SK-N-SH (cell line): ENCODE measurements around the gene MYO10. TPM values are rescaled to one million over a fixed set of nuclear protein-coding genes. Genes with fewer than 3 reads are reported as not detected.

Source experiments
- CTCF ChIA-PET: fragments of 300-600, 350-600 bp; formaldehyde crosslinking; extraction: SDS; loops from one replicate; lab custom pipeline; 2021; lab: Yijun Ruan, JAX
- POLR2A ChIA-PET: fragments of 350-600 bp; sonication (Branson Sonifier 250); formaldehyde crosslinking; extraction: SDS; loops from one replicate; lab custom pipeline; 2020; ENCODE audit warnings: antibody characterized with exemption, inconsistent platforms; lab: Yijun Ruan, JAX
- DNase-seq: peaks from one replicate; pipeline ENCODE4 v3.0.0; 2012
- H2AFZ ChIP-seq: fragments of 200-600 bp; sonication (generic); 2 replicates; pipeline ENCODE4 v1.8.1; 2016; ENCODE audit warnings: antibody characterized with exemption, mild to moderate bottlenecking, low read depth
- H3F3A ChIP-seq: fragments of 200-600 bp; sonication (generic); replicated peaks from 2 replicates; pipeline ENCODE3; 2016; ENCODE audit warnings: antibody characterized with exemption, mild to moderate bottlenecking; ENCODE audit not compliant: insufficient read depth
- H3K27ac ChIP-seq, 2 experiments: fragments of 200-500 bp in 1 of 2; fragments of 200-600 bp in 1 of 2; sonication (Bioruptor generic) in 1 of 2; sonication (generic), shearing (Covaris generic) in 1 of 2; 2 replicates each; pipeline versions ENCODE4 v1.5.1 to v1.6.1; 2014 to 2016; ENCODE audit warnings: low read depth in 2 of 2, inconsistent platforms in 1 of 2, low read length in 1 of 2, mild to moderate bottlenecking in 1 of 2, mixed read lengths in 1 of 2
- H3K27me3 ChIP-seq: fragments of 200-600 bp; sonication (generic), shearing (Covaris generic); 2 replicates; pipeline ENCODE4 v1.6.1; 2016; ENCODE audit warnings: mixed run types; ENCODE audit not compliant: insufficient read depth
- H3K36me3 ChIP-seq, 2 experiments: fragments of 200-500 bp in 1 of 2; fragments of 200-600 bp in 1 of 2; sonication (Bioruptor generic) in 1 of 2; sonication (generic) in 1 of 2; replicated peaks in 1 of 2; 2 replicates each; pipeline versions ENCODE3 to v1.5.1; 2014 to 2016; ENCODE audit warnings: low read length in 1 of 2, mild to moderate bottlenecking in 1 of 2; ENCODE audit not compliant: insufficient read depth in 2 of 2, control insufficient read depth in 1 of 2
- H3K4me1 ChIP-seq, 2 experiments: fragments of 200-500 bp in 1 of 2; fragments of 200-600 bp in 1 of 2; sonication (Bioruptor generic) in 1 of 2; sonication (generic), shearing (Covaris generic) in 1 of 2; 2 replicates each; pipeline versions ENCODE4 v1.5.1 to v1.6.1; 2014 to 2016; ENCODE audit warnings: low read depth in 1 of 2, low read length in 1 of 2, mixed run types in 1 of 2; ENCODE audit not compliant: insufficient read depth in 2 of 2, control insufficient read depth in 1 of 2
- H3K4me2 ChIP-seq: fragments of 200-600 bp; sonication (generic), shearing (Covaris generic); 2 replicates; pipeline ENCODE4 v1.6.1; 2017; ENCODE audit warnings: mixed run types
- H3K4me3 ChIP-seq, 2 experiments: fragments of 200-500 bp in 1 of 2; fragments of 200-600 bp in 1 of 2; sonication (Bioruptor generic) in 1 of 2; sonication (generic), shearing (Covaris generic) in 1 of 2; 2 replicates each; pipeline versions ENCODE4 v1.5.1 to v1.8.1; 2014 to 2016; ENCODE audit warnings: low read depth in 2 of 2, inconsistent platforms in 1 of 2, low read length in 1 of 2, mild to moderate bottlenecking in 1 of 2, mixed read lengths in 1 of 2, moderate library complexity in 1 of 2
- H3K79me2 ChIP-seq: fragments of 200-600 bp; sonication (generic); 2 replicates; pipeline ENCODE4 v1.8.1; 2017; ENCODE audit warnings: mild to moderate bottlenecking; ENCODE audit not compliant: insufficient read depth
- H3K9ac ChIP-seq: fragments of 200-600 bp; sonication (generic); 2 replicates; pipeline ENCODE4 v1.6.1; 2017; ENCODE audit warnings: mixed run types
- H3K9me2 ChIP-seq: fragments of 200-600 bp; sonication (generic); 2 replicates; pipeline ENCODE4 v1.6.1; 2017; ENCODE audit warnings: mixed run types
- H3K9me3 ChIP-seq: fragments of 200-600 bp; sonication (generic); 2 replicates; pipeline ENCODE4 v1.6.1; 2017; ENCODE audit warnings: mixed run types, mild to moderate bottlenecking, moderate library complexity
- H4K20me1 ChIP-seq: fragments of 200-600 bp; sonication (generic); 2 replicates; pipeline ENCODE4 v1.6.1; 2017; ENCODE audit warnings: mild to moderate bottlenecking, mixed run types; ENCODE audit not compliant: insufficient read depth
- CHD2 ChIP-seq: fragments of 150-350 bp; IDR thresholded peaks from 2 replicates; pipeline ENCODE4 v1.6.1; 2018; ENCODE audit warnings: low read length; ENCODE audit not compliant: partially characterized antibody
- EP300 ChIP-seq, 2 experiments: IDR thresholded peaks; 2 replicates each; pipeline versions ENCODE4 v1.4.0 to v1.6.1; 2012; ENCODE audit warnings: borderline replicate concordance in 1 of 2, low read depth in 1 of 2, low read length in 1 of 2
- EZH2phosphoT487 ChIP-seq: fragments of 200-600 bp; sonication (generic); IDR thresholded peaks from 2 replicates; pipeline ENCODE4 v1.6.1; 2017; ENCODE audit warnings: low read depth, mixed run types, mild to moderate bottlenecking, antibody characterized with exemption, moderate library complexity, borderline replicate concordance
- FOXJ3 ChIP-seq: sonication (generic); formaldehyde crosslinking; IDR thresholded peaks from 2 replicates; pipeline ENCODE4 v1.5.1; 2020; ENCODE audit warnings: mild to moderate bottlenecking, missing genetic modification reagents
- GATA2 ChIP-seq: sonication (generic); formaldehyde crosslinking; IDR thresholded peaks from 2 replicates; pipeline ENCODE4 v1.5.0; 2020; ENCODE audit warnings: mild to moderate bottlenecking, missing genetic modification reagents
- MEF2A ChIP-seq: IDR thresholded peaks from 2 replicates; pipeline ENCODE4 v1.4.0; 2012; ENCODE audit warnings: low read depth, borderline replicate concordance
- MXI1 ChIP-seq: IDR thresholded peaks from 2 replicates; pipeline ENCODE4 v1.6.1; 2012; ENCODE audit warnings: mild to moderate bottlenecking, low read depth, low read length, improper control_type of control experiment
- NFIC ChIP-seq: IDR thresholded peaks from 2 replicates; pipeline ENCODE4 v1.4.0; 2012; ENCODE audit warnings: borderline replicate concordance
- NRF1 ChIP-seq: IDR thresholded peaks from 2 replicates; pipeline ENCODE4 v1.6.1; 2012; ENCODE audit warnings: low read depth, mild to moderate bottlenecking, low read length
- RAD21 ChIP-seq: IDR thresholded peaks from 2 replicates; pipeline ENCODE4 v1.6.1; 2012; ENCODE audit warnings: mild to moderate bottlenecking, low read length
- RCOR1 ChIP-seq: fragments of 150-350 bp; IDR thresholded peaks from 2 replicates; pipeline ENCODE4 v1.6.1; 2017; ENCODE audit warnings: antibody characterized with exemption, low read length
- RFX5 ChIP-seq: IDR thresholded peaks from 2 replicates; pipeline ENCODE4 v1.6.1; 2012; ENCODE audit warnings: mild to moderate bottlenecking, improper control_type of control experiment, low read length
- RXRA ChIP-seq: IDR thresholded peaks from 2 replicates; pipeline ENCODE4 v1.4.0; 2012; ENCODE audit warnings: low read depth, mild to moderate bottlenecking, borderline replicate concordance
- SMC3 ChIP-seq: IDR thresholded peaks from 2 replicates; pipeline ENCODE4 v1.6.1; 2012; ENCODE audit warnings: low read depth, low read length, improper control_type of control experiment
- TCF12 ChIP-seq: IDR thresholded peaks from 2 replicates; pipeline ENCODE4 v1.4.0; 2012
- TEAD4 ChIP-seq: IDR thresholded peaks from 2 replicates; pipeline ENCODE4 v1.4.0; 2012; ENCODE audit warnings: mild to moderate bottlenecking, borderline replicate concordance; ENCODE audit not compliant: insufficient read depth
- YY1 ChIP-seq: IDR thresholded peaks from 2 replicates; pipeline ENCODE4 v1.4.0; 2012; ENCODE audit warnings: low read depth, mild to moderate bottlenecking
- WGBS: methylation state at CpG from one replicate; pipeline ENCODE4 v1.1.6; 2017; ENCODE audit warnings: low lambda C conversion rate; 5-methylcytosine and 5-hydroxymethylcytosine counted together
- polyA plus RNA-seq, 3 experiments: library from polyadenylated mRNA; depleted of rRNA; stranded (reverse); fragments of >200 nt; gene quantifications; 2 replicates each; pipeline ENCODE4 v1.2.3, GENCODE V29; 2012
- TF ChIP-seq, protein P1 (sequence below): IDR thresholded peaks from 2 replicates; pipeline ENCODE4 v1.4.0; 2012; ENCODE audit warnings: low read depth, borderline replicate concordance
- TF ChIP-seq, protein P2 (sequence below): fragments of 150-350 bp; IDR thresholded peaks from 2 replicates; pipeline ENCODE4 v1.6.1; 2016; ENCODE audit warnings: mild to moderate bottlenecking, low read depth, low read length
- TF ChIP-seq, protein P3 (sequence below): IDR thresholded peaks from 2 replicates; pipeline ENCODE4 v1.4.0; 2012; ENCODE audit warnings: low read depth, borderline replicate concordance
- TF ChIP-seq, protein P4 (sequence below): IDR thresholded peaks from 2 replicates; pipeline ENCODE4 v1.4.0; 2012; ENCODE audit warnings: low read depth
- TF ChIP-seq, protein P5 (sequence below): fragments of 150-350 bp; IDR thresholded peaks from 2 replicates; pipeline ENCODE4 v1.6.1; 2017; ENCODE audit warnings: antibody characterized with exemption, low read length, low read depth, borderline replicate concordance
- TF ChIP-seq, protein P6 (sequence below): IDR thresholded peaks from 2 replicates; pipeline ENCODE4; 2012

Gene MYO10
- polyA plus RNA-seq, 1 of the 3 experiments (the other 2 are of a cell fraction): 8.1 TPM

DNA sequence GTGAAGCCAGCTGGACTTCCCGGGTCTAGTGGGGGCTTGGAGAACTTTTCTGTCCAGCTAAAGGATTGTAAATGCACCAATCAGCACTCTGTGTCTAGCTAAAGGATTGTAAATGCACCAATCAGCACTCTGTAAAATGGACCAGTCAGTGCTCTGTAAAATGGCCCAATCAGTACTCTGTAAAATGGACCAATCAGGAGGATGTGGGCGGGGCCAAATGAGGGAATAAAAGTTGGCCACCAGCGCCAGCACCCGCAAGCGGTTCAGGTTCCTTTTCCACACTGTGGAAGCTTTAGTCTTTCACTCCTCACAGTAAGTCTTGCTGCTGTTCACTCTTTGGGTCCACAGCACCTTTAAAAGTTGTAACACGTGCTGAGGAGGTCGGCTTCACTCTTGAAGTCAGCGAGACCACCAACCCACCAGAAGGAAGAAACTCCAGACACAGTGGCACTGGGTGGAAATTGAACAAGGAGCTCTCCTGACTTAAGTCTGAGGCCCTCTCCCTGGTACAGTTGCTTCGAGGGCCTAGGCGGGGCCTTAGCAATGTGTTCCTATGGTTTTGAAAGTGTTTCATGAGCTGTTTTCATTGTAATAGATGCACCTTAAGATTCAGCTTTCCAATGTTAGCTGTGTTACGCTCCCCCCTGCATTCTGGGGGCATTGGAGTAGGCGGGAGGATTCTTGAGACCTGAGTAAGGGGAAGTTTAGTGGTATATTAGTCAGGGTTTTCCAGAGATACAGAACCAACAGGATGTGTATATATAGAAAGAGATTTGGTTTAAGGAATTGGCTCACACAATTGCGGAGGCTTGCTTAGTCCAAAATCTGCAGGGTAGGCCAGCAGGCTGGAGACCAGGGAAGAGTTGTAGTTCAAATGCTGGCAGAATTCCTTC, 21.5 kb upstream of the MYO10 start:
- peak overlapping the region; percentile 73 for H2AFZ ChIP-seq
- peaks cover 0 to 6% of the 10 kb centered on the region in 2 experiments; a peak in 2 of 4 replicates for H3K4me1 ChIP-seq
- H4K20me1 ChIP-seq: no peaks in the 10 kb centered on the region
- no peaks in the 10 kb centered on the region for H3K79me2 ChIP-seq
- no peaks in the 10 kb centered on the region for H3K36me3 ChIP-seq
- no peak overlapping the region for H3K4me3 ChIP-seq
- DNase-seq: no peak
- H3K9me3 ChIP-seq: no peaks in the 10 kb centered on the region
- H3K27me3 ChIP-seq: no peaks in the 10 kb centered on the region
- CTCF ChIA-PET: no interaction called here
- WGBS: 60% methylated on average over 13 of the region's 13 CpGs
- H3K4me2 ChIP-seq: peak overlapping the region; percentile 56; the same call in 1 of the 2 replicates
- H3K9me2 ChIP-seq: no peaks in the 10 kb centered on the region
- H3K9ac ChIP-seq: peak overlapping the region; percentile 65
- H3K27ac ChIP-seq: peak overlapping the region in 1 of 2 experiments; percentile 92; a peak in 2 of 4 replicates
- H3F3A ChIP-seq: peaks cover 26% of the 10 kb centered on the region
- POLR2A ChIA-PET: no interaction called here
- TF ChIP-seq SMC3 (no peak), NRF1 (no peak), EP300 (IDR thresholded peaks at IDR 0.05; ENCODE audit: borderline replicate concordance in 1 of 2, low read depth in 1 of 2, low read length in 1 of 2) (peak in 1 of 2 experiments; percentile 86; a peak in 2 of 4 replicates), TCF12 (peak; percentile 83), RAD21 (no peak), YY1 (no peak), GATA2 (no peak), EZH2phosphoT487 (no peak), RFX5 (no peak), NFIC (peak; percentile 55), TEAD4 (peak; percentile 84), FOXJ3 (CRISPR knock-in tag) (no peak), RXRA (peak; percentile 51; the same call in 1 of the 2 replicates), CHD2 (no peak), MXI1 (no peak), RCOR1 (no peak), MEF2A (peak; percentile 90)
- TF ChIP-seq, protein P1, sequence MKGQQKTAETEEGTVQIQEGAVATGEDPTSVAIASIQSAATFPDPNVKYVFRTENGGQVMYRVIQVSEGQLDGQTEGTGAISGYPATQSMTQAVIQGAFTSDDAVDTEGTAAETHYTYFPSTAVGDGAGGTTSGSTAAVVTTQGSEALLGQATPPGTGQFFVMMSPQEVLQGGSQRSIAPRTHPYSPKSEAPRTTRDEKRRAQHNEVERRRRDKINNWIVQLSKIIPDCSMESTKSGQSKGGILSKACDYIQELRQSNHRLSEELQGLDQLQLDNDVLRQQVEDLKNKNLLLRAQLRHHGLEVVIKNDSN: no peak
- TF ChIP-seq, protein P2, sequence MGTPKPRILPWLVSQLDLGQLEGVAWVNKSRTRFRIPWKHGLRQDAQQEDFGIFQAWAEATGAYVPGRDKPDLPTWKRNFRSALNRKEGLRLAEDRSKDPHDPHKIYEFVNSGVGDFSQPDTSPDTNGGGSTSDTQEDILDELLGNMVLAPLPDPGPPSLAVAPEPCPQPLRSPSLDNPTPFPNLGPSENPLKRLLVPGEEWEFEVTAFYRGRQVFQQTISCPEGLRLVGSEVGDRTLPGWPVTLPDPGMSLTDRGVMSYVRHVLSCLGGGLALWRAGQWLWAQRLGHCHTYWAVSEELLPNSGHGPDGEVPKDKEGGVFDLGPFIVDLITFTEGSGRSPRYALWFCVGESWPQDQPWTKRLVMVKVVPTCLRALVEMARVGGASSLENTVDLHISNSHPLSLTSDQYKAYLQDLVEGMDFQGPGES: no peak
- TF ChIP-seq, protein P3, sequence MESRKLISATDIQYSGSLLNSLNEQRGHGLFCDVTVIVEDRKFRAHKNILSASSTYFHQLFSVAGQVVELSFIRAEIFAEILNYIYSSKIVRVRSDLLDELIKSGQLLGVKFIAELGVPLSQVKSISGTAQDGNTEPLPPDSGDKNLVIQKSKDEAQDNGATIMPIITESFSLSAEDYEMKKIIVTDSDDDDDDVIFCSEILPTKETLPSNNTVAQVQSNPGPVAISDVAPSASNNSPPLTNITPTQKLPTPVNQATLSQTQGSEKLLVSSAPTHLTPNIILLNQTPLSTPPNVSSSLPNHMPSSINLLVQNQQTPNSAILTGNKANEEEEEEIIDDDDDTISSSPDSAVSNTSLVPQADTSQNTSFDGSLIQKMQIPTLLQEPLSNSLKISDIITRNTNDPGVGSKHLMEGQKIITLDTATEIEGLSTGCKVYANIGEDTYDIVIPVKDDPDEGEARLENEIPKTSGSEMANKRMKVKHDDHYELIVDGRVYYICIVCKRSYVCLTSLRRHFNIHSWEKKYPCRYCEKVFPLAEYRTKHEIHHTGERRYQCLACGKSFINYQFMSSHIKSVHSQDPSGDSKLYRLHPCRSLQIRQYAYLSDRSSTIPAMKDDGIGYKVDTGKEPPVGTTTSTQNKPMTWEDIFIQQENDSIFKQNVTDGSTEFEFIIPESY: 0 out of 2 replicates have a peak, but pooled peaks have one; percentile 30
- TF ChIP-seq, protein P4, sequence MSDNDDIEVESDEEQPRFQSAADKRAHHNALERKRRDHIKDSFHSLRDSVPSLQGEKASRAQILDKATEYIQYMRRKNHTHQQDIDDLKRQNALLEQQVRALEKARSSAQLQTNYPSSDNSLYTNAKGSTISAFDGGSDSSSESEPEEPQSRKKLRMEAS: peak; percentile 70
- TF ChIP-seq, protein P5, sequence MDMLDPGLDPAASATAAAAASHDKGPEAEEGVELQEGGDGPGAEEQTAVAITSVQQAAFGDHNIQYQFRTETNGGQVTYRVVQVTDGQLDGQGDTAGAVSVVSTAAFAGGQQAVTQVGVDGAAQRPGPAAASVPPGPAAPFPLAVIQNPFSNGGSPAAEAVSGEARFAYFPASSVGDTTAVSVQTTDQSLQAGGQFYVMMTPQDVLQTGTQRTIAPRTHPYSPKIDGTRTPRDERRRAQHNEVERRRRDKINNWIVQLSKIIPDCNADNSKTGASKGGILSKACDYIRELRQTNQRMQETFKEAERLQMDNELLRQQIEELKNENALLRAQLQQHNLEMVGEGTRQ: no peak
- TF ChIP-seq, protein P6, sequence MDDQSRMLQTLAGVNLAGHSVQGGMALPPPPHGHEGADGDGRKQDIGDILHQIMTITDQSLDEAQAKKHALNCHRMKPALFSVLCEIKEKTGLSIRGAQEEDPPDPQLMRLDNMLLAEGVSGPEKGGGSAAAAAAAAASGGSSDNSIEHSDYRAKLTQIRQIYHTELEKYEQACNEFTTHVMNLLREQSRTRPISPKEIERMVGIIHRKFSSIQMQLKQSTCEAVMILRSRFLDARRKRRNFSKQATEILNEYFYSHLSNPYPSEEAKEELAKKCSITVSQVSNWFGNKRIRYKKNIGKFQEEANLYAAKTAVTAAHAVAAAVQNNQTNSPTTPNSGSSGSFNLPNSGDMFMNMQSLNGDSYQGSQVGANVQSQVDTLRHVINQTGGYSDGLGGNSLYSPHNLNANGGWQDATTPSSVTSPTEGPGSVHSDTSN: peak; percentile 15; the same call in 1 of the 2 replicates
